K562 (cell line): ENCODE measurements around the gene LCA5L. TPM values are rescaled to one million over a fixed set of nuclear protein-coding genes. Genes with fewer than 3 reads are reported as not detected.

Experiments
- ADNP ChIP-seq: fragments of 200-800 bp; sonication (Bioruptor generic); IDR thresholded peaks from 2 replicates; pipeline ENCODE4 v1.6.1; 2016; ENCODE audit warnings: missing genetic modification characterization, missing compliant biosample characterization
- BMI1 ChIP-seq: fragments of 150-350 bp; IDR thresholded peaks from 2 replicates; pipeline ENCODE4 v1.6.1; 2014; ENCODE audit warnings: low read length
- JUN ChIP-seq, 2 experiments: sonication (generic) in 1 of 2; formaldehyde crosslinking in 1 of 2; IDR thresholded peaks; 2 replicates each; pipeline versions ENCODE4 v1.6.1 to v1.8.0; 2012 to 2022; ENCODE audit warnings: borderline replicate concordance in 2 of 2, mild to moderate bottlenecking in 2 of 2, improper control_type of control experiment in 1 of 2, low read depth in 1 of 2, low read length in 1 of 2, missing genetic modification reagents in 1 of 2
- LEF1 ChIP-seq: fragments of 450-650 bp; IDR thresholded peaks from 2 replicates; pipeline ENCODE4 v1.6.1; 2016; ENCODE audit warnings: mild to moderate bottlenecking
- PHB2 ChIP-seq: fragments of 450-650 bp; IDR thresholded peaks from 2 replicates; pipeline ENCODE4 v1.6.1; 2017; ENCODE audit warnings: low read depth
- SMAD3 ChIP-seq: fragments of 450-650 bp; formaldehyde crosslinking; conservative IDR thresholded peaks from 2 replicates; pipeline ENCODE4 v1.4.0; 2020; ENCODE audit warnings: mild to moderate bottlenecking
- ZNF12 ChIP-seq: sonication (generic); formaldehyde crosslinking; IDR thresholded peaks from 2 replicates; pipeline ENCODE4 v1.4.0; 2020; ENCODE audit warnings: mild to moderate bottlenecking, missing genetic modification reagents
- ZNF445 ChIP-seq: fragments of 250-450 bp; sonication (Bioruptor Pico); IDR thresholded peaks from 2 replicates; pipeline ENCODE4 v1.4.0; 2020; ENCODE audit warnings: low read depth, mild to moderate bottlenecking, moderate library complexity
- ZNF551 ChIP-seq: fragments of 250-450 bp; sonication (Bioruptor Pico); IDR thresholded peaks from 2 replicates; pipeline ENCODE4 v1.5.0; 2021; ENCODE audit warnings: mild to moderate bottlenecking, moderate library complexity
- polyA plus RNA-seq, 8 experiments: library from polyadenylated mRNA; depleted of rRNA in 4 of 8; stranded (reverse) in 5 of 8; unstranded in 3 of 8; fragments of >200 nt; fragmentation: Nextera tagmentation in 2 of 8; fragmentation: Illumina TruSeq in 1 of 8; extraction: Ambion mirVana in 2 of 8; extraction: Trizol in 1 of 8; gene quantifications; 2 replicates each; pipeline versions ENCODE4 v1.2.1 to v1.2.3, GENCODE V29; 2011 to 2014; ENCODE audit warnings: inconsistent platforms in 1 of 8, missing spikeins in 1 of 8
- total RNA-seq, 7 experiments: library from RNA; depleted of rRNA in 6 of 7; stranded (reverse); fragments of >200 nt in 6 of 7; fragmentation: Illumina TruSeq in 2 of 7; extraction: Trizol in 2 of 7; gene quantifications; 2 replicates each; pipeline versions ENCODE4 v1.2.1 to v1.2.3, GENCODE V29; 2011 to 2021; ENCODE audit warnings: low replicate concordance in 1 of 7
- TF ChIP-seq, protein P1 (sequence below): sonication (generic); formaldehyde crosslinking; IDR thresholded peaks from 2 replicates; pipeline ENCODE4 v1.8.0; 2023; ENCODE audit warnings: missing genetic modification reagents, mild to moderate bottlenecking, borderline replicate concordance
- TF ChIP-seq, protein P2 (sequence below), 2 experiments: IDR thresholded peaks; 2 replicates each; pipeline ENCODE4 v1.6.1; 2012; ENCODE audit warnings: improper control_type of control experiment in 2 of 2, low read depth in 2 of 2, low read length in 2 of 2, borderline replicate concordance in 1 of 2
- TF ChIP-seq, protein P3 (sequence below): fragments of 250-450 bp; sonication (Bioruptor Pico); IDR thresholded peaks from 2 replicates; pipeline ENCODE4 v1.4.0; 2020
- TF ChIP-seq, protein P4 (sequence below): fragments of 250-450 bp; sonication (Bioruptor Pico); IDR thresholded peaks from 2 replicates; pipeline ENCODE4 v1.4.0; 2020; ENCODE audit warnings: mild to moderate bottlenecking, moderate library complexity

Gene LCA5L
- total and polyA plus RNA-seq, 9 of the 15 experiments (the other 6 are each of a cell fraction or from before 2014, with no cell fraction given), result 1.8 to 4.9 (median 3.8) TPM

DNA sequence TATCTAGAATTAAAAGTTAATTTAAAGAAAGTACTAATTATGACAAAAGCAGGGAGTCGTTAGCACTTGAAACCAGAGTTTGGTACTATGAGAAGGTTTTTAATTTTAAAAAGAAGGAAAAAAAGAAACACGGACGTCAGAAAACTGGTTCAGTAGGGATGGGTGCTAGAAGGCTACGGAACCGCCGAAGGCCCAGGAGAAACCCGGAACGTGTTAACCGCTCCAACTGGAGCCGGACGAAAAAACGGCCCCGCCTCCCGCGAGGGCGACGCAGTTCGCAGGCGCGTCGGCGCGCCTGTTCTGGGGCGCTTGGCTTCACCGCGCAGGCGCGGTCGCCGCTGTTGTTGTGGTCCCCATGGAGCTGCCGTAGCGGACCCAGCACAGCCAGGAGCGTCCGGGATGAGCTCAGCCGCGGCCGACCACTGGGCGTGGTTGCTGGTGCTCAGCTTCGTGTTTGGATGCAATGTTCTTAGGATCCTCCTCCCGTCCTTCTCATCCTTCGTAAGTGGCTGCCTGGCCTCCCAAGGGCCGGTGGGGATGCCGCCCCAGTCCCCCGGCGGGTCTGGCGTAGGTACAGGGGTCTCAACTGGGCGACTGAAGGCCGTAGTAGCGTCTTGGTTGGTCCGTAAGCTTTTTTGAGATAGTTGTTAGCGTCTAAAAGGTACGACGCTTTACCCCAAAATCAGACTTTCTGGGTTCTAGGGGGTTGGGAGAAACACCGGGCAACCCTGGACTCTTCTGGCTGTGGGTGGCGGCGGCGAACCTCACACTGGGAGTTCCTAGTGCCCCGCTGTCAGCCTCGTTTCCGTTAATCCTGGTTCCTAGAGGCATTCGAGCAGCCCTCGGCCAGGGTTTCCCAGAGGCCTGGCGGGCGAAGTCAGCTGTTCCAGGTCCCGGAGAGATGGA, 65.3 kb downstream of the LCA5L start (continued):
- TF ChIP-seq, protein P1, sequence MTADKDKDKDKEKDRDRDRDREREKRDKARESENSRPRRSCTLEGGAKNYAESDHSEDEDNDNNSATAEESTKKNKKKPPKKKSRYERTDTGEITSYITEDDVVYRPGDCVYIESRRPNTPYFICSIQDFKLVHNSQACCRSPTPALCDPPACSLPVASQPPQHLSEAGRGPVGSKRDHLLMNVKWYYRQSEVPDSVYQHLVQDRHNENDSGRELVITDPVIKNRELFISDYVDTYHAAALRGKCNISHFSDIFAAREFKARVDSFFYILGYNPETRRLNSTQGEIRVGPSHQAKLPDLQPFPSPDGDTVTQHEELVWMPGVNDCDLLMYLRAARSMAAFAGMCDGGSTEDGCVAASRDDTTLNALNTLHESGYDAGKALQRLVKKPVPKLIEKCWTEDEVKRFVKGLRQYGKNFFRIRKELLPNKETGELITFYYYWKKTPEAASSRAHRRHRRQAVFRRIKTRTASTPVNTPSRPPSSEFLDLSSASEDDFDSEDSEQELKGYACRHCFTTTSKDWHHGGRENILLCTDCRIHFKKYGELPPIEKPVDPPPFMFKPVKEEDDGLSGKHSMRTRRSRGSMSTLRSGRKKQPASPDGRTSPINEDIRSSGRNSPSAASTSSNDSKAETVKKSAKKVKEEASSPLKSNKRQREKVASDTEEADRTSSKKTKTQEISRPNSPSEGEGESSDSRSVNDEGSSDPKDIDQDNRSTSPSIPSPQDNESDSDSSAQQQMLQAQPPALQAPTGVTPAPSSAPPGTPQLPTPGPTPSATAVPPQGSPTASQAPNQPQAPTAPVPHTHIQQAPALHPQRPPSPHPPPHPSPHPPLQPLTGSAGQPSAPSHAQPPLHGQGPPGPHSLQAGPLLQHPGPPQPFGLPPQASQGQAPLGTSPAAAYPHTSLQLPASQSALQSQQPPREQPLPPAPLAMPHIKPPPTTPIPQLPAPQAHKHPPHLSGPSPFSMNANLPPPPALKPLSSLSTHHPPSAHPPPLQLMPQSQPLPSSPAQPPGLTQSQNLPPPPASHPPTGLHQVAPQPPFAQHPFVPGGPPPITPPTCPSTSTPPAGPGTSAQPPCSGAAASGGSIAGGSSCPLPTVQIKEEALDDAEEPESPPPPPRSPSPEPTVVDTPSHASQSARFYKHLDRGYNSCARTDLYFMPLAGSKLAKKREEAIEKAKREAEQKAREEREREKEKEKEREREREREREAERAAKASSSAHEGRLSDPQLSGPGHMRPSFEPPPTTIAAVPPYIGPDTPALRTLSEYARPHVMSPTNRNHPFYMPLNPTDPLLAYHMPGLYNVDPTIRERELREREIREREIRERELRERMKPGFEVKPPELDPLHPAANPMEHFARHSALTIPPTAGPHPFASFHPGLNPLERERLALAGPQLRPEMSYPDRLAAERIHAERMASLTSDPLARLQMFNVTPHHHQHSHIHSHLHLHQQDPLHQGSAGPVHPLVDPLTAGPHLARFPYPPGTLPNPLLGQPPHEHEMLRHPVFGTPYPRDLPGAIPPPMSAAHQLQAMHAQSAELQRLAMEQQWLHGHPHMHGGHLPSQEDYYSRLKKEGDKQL (CRISPR knock-in tag), result no peak
- peak; percentile 10; the same call in 1 of the 2 replicates for TF ChIP-seq LEF1
- TF ChIP-seq SMAD3 (CRISPR knock-in tag), result no peak
- TF ChIP-seq, protein P2, sequence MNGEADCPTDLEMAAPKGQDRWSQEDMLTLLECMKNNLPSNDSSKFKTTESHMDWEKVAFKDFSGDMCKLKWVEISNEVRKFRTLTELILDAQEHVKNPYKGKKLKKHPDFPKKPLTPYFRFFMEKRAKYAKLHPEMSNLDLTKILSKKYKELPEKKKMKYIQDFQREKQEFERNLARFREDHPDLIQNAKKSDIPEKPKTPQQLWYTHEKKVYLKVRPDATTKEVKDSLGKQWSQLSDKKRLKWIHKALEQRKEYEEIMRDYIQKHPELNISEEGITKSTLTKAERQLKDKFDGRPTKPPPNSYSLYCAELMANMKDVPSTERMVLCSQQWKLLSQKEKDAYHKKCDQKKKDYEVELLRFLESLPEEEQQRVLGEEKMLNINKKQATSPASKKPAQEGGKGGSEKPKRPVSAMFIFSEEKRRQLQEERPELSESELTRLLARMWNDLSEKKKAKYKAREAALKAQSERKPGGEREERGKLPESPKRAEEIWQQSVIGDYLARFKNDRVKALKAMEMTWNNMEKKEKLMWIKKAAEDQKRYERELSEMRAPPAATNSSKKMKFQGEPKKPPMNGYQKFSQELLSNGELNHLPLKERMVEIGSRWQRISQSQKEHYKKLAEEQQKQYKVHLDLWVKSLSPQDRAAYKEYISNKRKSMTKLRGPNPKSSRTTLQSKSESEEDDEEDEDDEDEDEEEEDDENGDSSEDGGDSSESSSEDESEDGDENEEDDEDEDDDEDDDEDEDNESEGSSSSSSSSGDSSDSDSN (IDR thresholded peaks at IDR 0.05; ENCODE audit: borderline replicate concordance in 1 of 2, low read depth in 2 of 2, low read length in 2 of 2), result peak in 1 of 2 experiments; percentile 84; a peak in 1 of 4 replicates
- no peak for TF ChIP-seq PHB2
- TF ChIP-seq, protein P3, sequence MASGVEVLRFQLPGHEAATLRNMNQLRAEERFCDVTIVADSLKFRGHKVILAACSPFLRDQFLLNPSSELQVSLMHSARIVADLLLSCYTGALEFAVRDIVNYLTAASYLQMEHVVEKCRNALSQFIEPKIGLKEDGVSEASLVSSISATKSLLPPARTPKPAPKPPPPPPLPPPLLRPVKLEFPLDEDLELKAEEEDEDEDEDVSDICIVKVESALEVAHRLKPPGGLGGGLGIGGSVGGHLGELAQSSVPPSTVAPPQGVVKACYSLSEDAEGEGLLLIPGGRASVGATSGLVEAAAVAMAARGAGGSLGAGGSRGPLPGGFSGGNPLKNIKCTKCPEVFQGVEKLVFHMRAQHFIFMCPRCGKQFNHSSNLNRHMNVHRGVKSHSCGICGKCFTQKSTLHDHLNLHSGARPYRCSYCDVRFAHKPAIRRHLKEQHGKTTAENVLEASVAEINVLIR (CRISPR knock-in tag), result peak; percentile 68; the same call in 1 of the 2 replicates
- no peak; the same call in none of the 2 replicates for TF ChIP-seq JUN (IDR thresholded peaks at IDR 0.05; ENCODE audit: borderline replicate concordance, low read depth, low read length)
- TF ChIP-seq JUN (CRISPR knock-in tag; IDR thresholded peaks at IDR 0.05; ENCODE audit: borderline replicate concordance), result no peak; the same call in 1 of the 2 replicates
- TF ChIP-seq, protein P4, sequence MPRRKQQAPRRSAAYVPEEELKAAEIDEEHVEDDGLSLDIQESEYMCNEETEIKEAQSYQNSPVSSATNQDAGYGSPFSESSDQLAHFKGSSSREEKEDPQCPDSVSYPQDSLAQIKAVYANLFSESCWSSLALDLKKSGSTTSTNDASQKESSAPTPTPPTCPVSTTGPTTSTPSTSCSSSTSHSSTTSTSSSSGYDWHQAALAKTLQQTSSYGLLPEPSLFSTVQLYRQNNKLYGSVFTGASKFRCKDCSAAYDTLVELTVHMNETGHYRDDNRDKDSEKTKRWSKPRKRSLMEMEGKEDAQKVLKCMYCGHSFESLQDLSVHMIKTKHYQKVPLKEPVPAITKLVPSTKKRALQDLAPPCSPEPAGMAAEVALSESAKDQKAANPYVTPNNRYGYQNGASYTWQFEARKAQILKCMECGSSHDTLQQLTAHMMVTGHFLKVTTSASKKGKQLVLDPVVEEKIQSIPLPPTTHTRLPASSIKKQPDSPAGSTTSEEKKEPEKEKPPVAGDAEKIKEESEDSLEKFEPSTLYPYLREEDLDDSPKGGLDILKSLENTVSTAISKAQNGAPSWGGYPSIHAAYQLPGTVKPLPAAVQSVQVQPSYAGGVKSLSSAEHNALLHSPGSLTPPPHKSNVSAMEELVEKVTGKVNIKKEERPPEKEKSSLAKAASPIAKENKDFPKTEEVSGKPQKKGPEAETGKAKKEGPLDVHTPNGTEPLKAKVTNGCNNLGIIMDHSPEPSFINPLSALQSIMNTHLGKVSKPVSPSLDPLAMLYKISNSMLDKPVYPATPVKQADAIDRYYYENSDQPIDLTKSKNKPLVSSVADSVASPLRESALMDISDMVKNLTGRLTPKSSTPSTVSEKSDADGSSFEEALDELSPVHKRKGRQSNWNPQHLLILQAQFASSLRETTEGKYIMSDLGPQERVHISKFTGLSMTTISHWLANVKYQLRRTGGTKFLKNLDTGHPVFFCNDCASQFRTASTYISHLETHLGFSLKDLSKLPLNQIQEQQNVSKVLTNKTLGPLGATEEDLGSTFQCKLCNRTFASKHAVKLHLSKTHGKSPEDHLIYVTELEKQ (CRISPR knock-in tag), result no peak
- TF ChIP-seq ZNF445, result no peak
- TF ChIP-seq ADNP (tag), result no peak
- no peak for TF ChIP-seq ZNF551 (CRISPR knock-in tag)
- no peak for TF ChIP-seq BMI1
- no peak for TF ChIP-seq ZNF12 (CRISPR knock-in tag)
